ENCODE data around the gene SYTL5. TPM values are rescaled to one million over a fixed set of nuclear protein-coding genes. Genes with fewer than 3 reads are reported as not detected.

SYTL5 gene
- total and polyA plus RNA-seq, 2 of the 4 experiments (the other 2 are of a cell fraction) = 0.19 to 0.54 TPM

DNA sequence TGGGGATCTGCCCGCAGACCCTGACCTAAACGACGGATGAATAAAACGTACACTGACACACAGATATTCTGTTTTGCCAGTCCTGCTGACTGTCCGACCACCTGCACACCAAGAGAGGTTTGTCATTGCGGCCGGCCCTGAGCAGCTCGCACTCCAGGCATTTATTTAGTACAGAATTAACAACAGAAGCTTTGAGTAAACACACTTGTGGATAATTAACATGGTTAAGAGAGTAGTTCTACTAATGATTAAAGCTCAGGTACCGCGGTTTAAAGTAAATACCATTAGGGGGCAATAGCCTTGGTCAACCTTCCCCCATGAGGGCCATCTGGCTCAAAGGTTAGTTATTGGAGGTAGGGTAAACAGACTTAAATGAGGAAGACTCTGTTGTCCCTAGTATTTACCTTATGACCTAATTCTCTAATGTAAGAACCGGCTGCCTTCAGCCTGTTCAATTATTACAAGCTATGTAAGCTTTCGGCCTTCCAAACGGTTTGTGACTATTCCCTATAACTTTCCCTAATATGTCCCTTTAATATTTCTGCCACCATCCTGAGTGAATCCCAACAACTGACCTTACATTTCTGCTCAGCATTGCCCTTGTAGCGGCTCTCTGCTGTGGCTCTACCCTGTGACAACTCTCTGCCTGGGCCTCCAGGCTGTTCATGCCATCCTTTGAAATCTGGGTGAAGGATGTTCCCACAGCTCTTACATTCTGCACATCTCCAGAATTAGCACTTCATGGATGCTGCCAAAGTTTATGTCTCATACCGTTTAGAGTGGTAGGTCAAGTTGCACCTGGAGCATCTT, 46.9 kb upstream of the SYTL5 start:
- no peaks in the 10 kb centered on the region for H3K36me3 ChIP-seq (ENCODE audit: control insufficient read depth, insufficient read depth, low read length)
- H4K5ac ChIP-seq (ENCODE audit: low read depth, low read length) = no peak overlapping the region
- no peak overlapping the region for H3K4me2 ChIP-seq (ENCODE audit: low read depth, low read length)
- no peaks in the 10 kb centered on the region for H3K4me1 ChIP-seq (ENCODE audit: control insufficient read depth, insufficient read depth, low read length)
- dilution Hi-C loops (cut with HindIII; ENCODE audit: low sequenced_read_pairs, unreplicated experiment) (no loop called here), intact Hi-C loops (cut with micrococcal nuclease) (no loop called here), in situ Hi-C loops (cut with MboI; ENCODE audit: low sequenced_read_pairs) (no loop called here)
- H2BK15ac ChIP-seq (ENCODE audit: low read depth, low read length) = no peak overlapping the region
- no TSS peak for BruUV-seq (replicated peaks)
- H4K8ac ChIP-seq (ENCODE audit: low read depth in 2 of 2, low read length in 2 of 2) = no peak overlapping the region
- no peak overlapping the region for H4K91ac ChIP-seq (ENCODE audit: insufficient read depth, low read depth, low read length)
- no peak overlapping the region for H3K23ac ChIP-seq (ENCODE audit: low read depth, low read length)
- H3K56ac ChIP-seq (ENCODE audit: extremely low read depth, insufficient read depth, low read length) = no peak overlapping the region
- H2BK5ac ChIP-seq (ENCODE audit: low read depth, low read length, poor library complexity, severe bottlenecking) = no peak overlapping the region
- no peak overlapping the region for H2BK120ac ChIP-seq (ENCODE audit: low read depth, low read length)
- no peaks in the 10 kb centered on the region for H3K9me3 ChIP-seq (ENCODE audit: control insufficient read depth, insufficient read depth, low read length)
- no peaks in the 10 kb centered on the region for H4K20me1 ChIP-seq (ENCODE audit: insufficient read depth, low read length)
- H3K27me3 ChIP-seq (ENCODE audit: control insufficient read depth, insufficient read depth, low read length) = no peaks in the 10 kb centered on the region
- no peak overlapping the region for H3K4me3 ChIP-seq (ENCODE audit: insufficient read depth, low read depth, low read length)
- no peak for TF ChIP-seq POLR2A (IDR thresholded peaks at IDR 0.05; ENCODE audit: low read depth, low read length)
- no peak for TF ChIP-seq MXI1 (IDR thresholded peaks at IDR 0.05; ENCODE audit: borderline replicate concordance, low read depth, low read length)
- no peak for TF ChIP-seq BHLHE40 (IDR thresholded peaks at IDR 0.05; ENCODE audit: low read depth, low read length)
- TF ChIP-seq RCOR1 (IDR thresholded peaks at IDR 0.05; ENCODE audit: insufficient replicate concordance, low read length) = no peak
- no peak for TF ChIP-seq RFX5 (IDR thresholded peaks at IDR 0.05; ENCODE audit: low read depth, low read length)
- no peak for TF ChIP-seq MAFK (IDR thresholded peaks at IDR 0.05; ENCODE audit: low read depth, low read length)
- TF ChIP-seq MAZ (IDR thresholded peaks at IDR 0.05; ENCODE audit: borderline replicate concordance, low read depth, low read length) = no peak
- no peak for TF ChIP-seq CHD1 (IDR thresholded peaks at IDR 0.05; ENCODE audit: low read depth, low read length)
- TF ChIP-seq RAD21 (IDR thresholded peaks at IDR 0.05; ENCODE audit: low read length) = no peak
- TF ChIP-seq USF2 (IDR thresholded peaks at IDR 0.05; ENCODE audit: low read depth, low read length) = no peak
- TF ChIP-seq ELK1 (IDR thresholded peaks at IDR 0.05; ENCODE audit: borderline replicate concordance, low read depth, low read length) = no peak
- TF ChIP-seq CEBPB (IDR thresholded peaks at IDR 0.05; ENCODE audit: low read depth, low read length) = no peak
- no peak for TF ChIP-seq SMC3 (IDR thresholded peaks at IDR 0.05; ENCODE audit: low read depth, low read length)
- TF ChIP-seq FOS (IDR thresholded peaks at IDR 0.05; ENCODE audit: low read depth, low read length) = no peak
- no peak for TF ChIP-seq CTCF (conservative IDR thresholded peaks at IDR 0.05; ENCODE audit: low read depth, low read length)
- TF ChIP-seq NFE2L2 (IDR thresholded peaks at IDR 0.05; ENCODE audit: low read depth, low read length) = no peak
- no peak overlapping the region for H2AFZ ChIP-seq (replicated peaks; ENCODE audit: low read length, poor library complexity)
- POLR2A ChIA-PET (ENCODE audit: unreplicated experiment) = no interaction called here
- H2AK5ac ChIP-seq (ENCODE audit: low read depth, low read length) = no peak overlapping the region
- no peak overlapping the region for H3K4ac ChIP-seq (ENCODE audit: low read depth, low read length)
- no peaks in the 10 kb centered on the region for H3K9me1 ChIP-seq (ENCODE audit: insufficient read depth, low read length)
- H3K27ac ChIP-seq (ENCODE audit: insufficient read depth, low read length) = no peak overlapping the region
- H3K9ac ChIP-seq (ENCODE audit: low read depth, low read length) = no peak overlapping the region
- 60% methylated on average over 4 of the region's 15 CpGs; no CpG with 5 or more reads in 1 of the 2 experiments for WGBS, 2 experiments (ENCODE audit: extremely low coverage in 2 of 2, insufficient read length in 1 of 2)
- no peaks in the 10 kb centered on the region for H3K79me1 ChIP-seq (ENCODE audit: low read depth in 1 of 2, low read length in 2 of 2)
- H3K14ac ChIP-seq (replicated peaks; ENCODE audit: low read depth, low read length) = no peak overlapping the region
- no peak overlapping the region for H2AK9ac ChIP-seq (replicated peaks; ENCODE audit: low read depth, low read length, poor library complexity)
- CTCF ChIA-PET = no interaction called here
- no peak overlapping the region for H2BK20ac ChIP-seq (ENCODE audit: low read depth, low read length)
- ATAC-seq (ENCODE audit: low read depth) (no peak), DNase-seq (no peak)
- H3K18ac ChIP-seq (ENCODE audit: low read depth, low read length) = no peak overlapping the region

Measured in IMR-90 (cell line).